Measurements from ENCODE around the gene FRMD1. TPM values are rescaled to one million over a fixed set of nuclear protein-coding genes. Genes with fewer than 3 reads are reported as not detected.

FRMD1 gene
- total RNA-seq, 1 experiment from 2014 or later = not detected

DNA sequence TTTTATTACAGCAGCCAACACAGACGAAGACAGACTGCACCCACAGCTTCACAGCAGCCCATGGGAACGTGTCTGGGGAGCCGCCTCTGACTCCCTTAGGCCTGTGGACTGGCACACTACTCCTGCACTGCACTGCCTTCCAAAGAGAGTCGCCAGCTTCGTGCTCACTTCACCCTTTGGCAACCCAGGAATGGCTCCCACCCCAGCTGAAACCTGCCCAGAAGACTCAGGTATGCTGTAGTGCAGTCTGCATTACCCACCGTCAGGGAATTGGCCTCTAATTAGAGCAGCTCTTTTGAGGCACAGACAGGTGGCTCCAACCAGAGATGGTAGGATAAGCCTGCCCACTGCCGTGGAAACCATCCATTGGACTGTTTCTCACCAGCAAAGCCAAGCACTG lies 39.9 kb upstream of the FRMD1 start:
- Histone ChIP-seq H3K27me3 (ENCODE audit: insufficient read depth, low read length) (no peaks in the 10 kb centered on the region), H3K4me3 (replicated peaks in 1 of 2; ENCODE audit: low read depth in 1 of 2, low read length in 2 of 2) (no peak overlapping the region), H2AFZ (ENCODE audit: low read depth, low read length, poor library complexity, severe bottlenecking) (no peak overlapping the region), H3K4me1 (ENCODE audit: control insufficient read depth in 1 of 2, insufficient read depth in 2 of 2, low read length in 2 of 2) (no peaks in the 10 kb centered on the region), H3K79me2 (ENCODE audit: insufficient read depth, low read length) (no peaks in the 10 kb centered on the region), H3K9me2 (ENCODE audit: insufficient read depth) (no peaks in the 10 kb centered on the region), H3K9me3 (ENCODE audit: control insufficient read depth in 1 of 2, insufficient read depth in 1 of 2, low read depth in 1 of 2, low read length in 2 of 2) (no peaks in the 10 kb centered on the region), H3K9ac (ENCODE audit: low read length) (no peak overlapping the region), H4K20me1 (ENCODE audit: insufficient read depth) (no peaks in the 10 kb centered on the region), H3K4me2 (ENCODE audit: low read length) (no peak overlapping the region), H3K27ac (ENCODE audit: low read depth, low read length) (no peak overlapping the region), H3K36me3 (ENCODE audit: control insufficient read depth in 1 of 2, insufficient read depth in 2 of 2, low read length in 2 of 2) (no peaks in the 10 kb centered on the region)
- RAD21 ChIA-PET (ENCODE audit: low non-redundant PET in 1 of 2, low total read pairs in 2 of 2, uncharacterized antibody in 2 of 2, unreplicated experiment in 2 of 2) = interaction anchor here in 1 of 2 experiments (1.0 kb wide), 1 partner anchor 59 kb away, joined by 4 read pairs; no protein-coding TSS in a partner anchor
- POLR2A ChIA-PET = no interaction called here
- TF ChIP-seq FOSL1 (IDR thresholded peaks at IDR 0.05; ENCODE audit: low read depth) (no peak), CEBPB (IDR thresholded peaks at IDR 0.05; ENCODE audit: low read depth) (no peak), ZFX (IDR thresholded peaks at IDR 0.05) (no peak), POLR2AphosphoS5 (IDR thresholded peaks at IDR 0.05; ENCODE audit: low read depth, low read length) (no peak), SIN3A (IDR thresholded peaks at IDR 0.05; ENCODE audit: low read depth) (no peak), EGR1 (IDR thresholded peaks at IDR 0.05; ENCODE audit: low read depth) (no peak), EZH2phosphoT487 (IDR thresholded peaks at IDR 0.05; ENCODE audit: borderline replicate concordance) (no peak), RAD21 (IDR thresholded peaks at IDR 0.05; ENCODE audit: low read depth) (no peak), TCF7L2 (IDR thresholded peaks at IDR 0.05; ENCODE audit: borderline replicate concordance, extremely low read depth, insufficient read depth, insufficient read length) (no peak), ZNF274 (IDR thresholded peaks at IDR 0.05; ENCODE audit: low read depth, low read length) (no peak), JUND (IDR thresholded peaks at IDR 0.05) (no peak), YY1 (IDR thresholded peaks at IDR 0.05; ENCODE audit: extremely low read depth, insufficient replicate concordance, low read depth, low read length) (no peak), SP1 (IDR thresholded peaks at IDR 0.05; ENCODE audit: low read depth) (no peak), POLR2A (IDR thresholded peaks at IDR 0.05; ENCODE audit: borderline replicate concordance, extremely low read depth, insufficient read depth, insufficient read length) (no peak), SRF (IDR thresholded peaks at IDR 0.05; ENCODE audit: low read depth) (no peak), ELF1 (IDR thresholded peaks at IDR 0.05; ENCODE audit: borderline replicate concordance, low read depth) (no peak), CBX3 (IDR thresholded peaks at IDR 0.05; ENCODE audit: low read depth) (no peak)
- TF ChIP-seq, protein P1, sequence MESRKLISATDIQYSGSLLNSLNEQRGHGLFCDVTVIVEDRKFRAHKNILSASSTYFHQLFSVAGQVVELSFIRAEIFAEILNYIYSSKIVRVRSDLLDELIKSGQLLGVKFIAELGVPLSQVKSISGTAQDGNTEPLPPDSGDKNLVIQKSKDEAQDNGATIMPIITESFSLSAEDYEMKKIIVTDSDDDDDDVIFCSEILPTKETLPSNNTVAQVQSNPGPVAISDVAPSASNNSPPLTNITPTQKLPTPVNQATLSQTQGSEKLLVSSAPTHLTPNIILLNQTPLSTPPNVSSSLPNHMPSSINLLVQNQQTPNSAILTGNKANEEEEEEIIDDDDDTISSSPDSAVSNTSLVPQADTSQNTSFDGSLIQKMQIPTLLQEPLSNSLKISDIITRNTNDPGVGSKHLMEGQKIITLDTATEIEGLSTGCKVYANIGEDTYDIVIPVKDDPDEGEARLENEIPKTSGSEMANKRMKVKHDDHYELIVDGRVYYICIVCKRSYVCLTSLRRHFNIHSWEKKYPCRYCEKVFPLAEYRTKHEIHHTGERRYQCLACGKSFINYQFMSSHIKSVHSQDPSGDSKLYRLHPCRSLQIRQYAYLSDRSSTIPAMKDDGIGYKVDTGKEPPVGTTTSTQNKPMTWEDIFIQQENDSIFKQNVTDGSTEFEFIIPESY (IDR thresholded peaks at IDR 0.05; ENCODE audit: extremely low read depth, insufficient replicate concordance, low read length) = no peak
- TF ChIP-seq, protein P2, sequence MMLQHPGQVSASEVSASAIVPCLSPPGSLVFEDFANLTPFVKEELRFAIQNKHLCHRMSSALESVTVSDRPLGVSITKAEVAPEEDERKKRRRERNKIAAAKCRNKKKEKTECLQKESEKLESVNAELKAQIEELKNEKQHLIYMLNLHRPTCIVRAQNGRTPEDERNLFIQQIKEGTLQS (IDR thresholded peaks at IDR 0.05) = no peak
- DNase-seq (ENCODE audit: low read depth, low spot score) (no peak), ATAC-seq (no peak)
- no TSS peak for BruUV-seq (replicated peaks)
- intact Hi-C loops (cut with micrococcal nuclease) = loop anchor here (1.0 to 5.0 kb wide), 2 partner anchors 47 to 211 kb away; no protein-coding TSS in a partner anchor
- CTCF ChIA-PET = interaction anchor here (1.4 kb wide), 1 partner anchor 59 kb away, joined by 7 read pairs; no protein-coding TSS in a partner anchor

Data from HCT116 (cell line).